Measurements from ENCODE around the gene CDH4. TPM values are rescaled to one million over a fixed set of nuclear protein-coding genes. Genes with fewer than 3 reads are reported as not detected.

The CDH4 gene
- total and polyA plus RNA-seq, 2 of the 8 experiments (the other 6 are each of a cell fraction or from before 2014, with no cell fraction given) = 4.3 to 7.9 TPM

- no peak for TF ChIP-seq BCL11A (IDR thresholded peaks at IDR 0.05; ENCODE audit: low read depth in 2 of 2, low read length in 2 of 2)
- TF ChIP-seq KDM1A (IDR thresholded peaks at IDR 0.05; ENCODE audit: borderline replicate concordance, low read length) = no peak
- no peak for TF ChIP-seq KDM4A (IDR thresholded peaks at IDR 0.05; ENCODE audit: low read depth, low read length, severe bottlenecking)
- no peak for TF ChIP-seq ATF2 (IDR thresholded peaks at IDR 0.05; ENCODE audit: low read length)
- no peak for TF ChIP-seq PHF8 (conservative IDR thresholded peaks at IDR 0.05; ENCODE audit: low read depth, low read length)
These were observed 415.2 kb downstream of the CDH4 start (continued) for GRCh38 chr20:61667056-61667792.

Measured in H1 (cell line).